Sigmoid colon (tissue), 7 donors: ENCODE results near the gene CDKL1. TPM values are rescaled to one million over a fixed set of nuclear protein-coding genes. Genes with fewer than 3 reads are reported as not detected.

Experiments used
- DNase-seq: peaks from one replicate; pipeline ENCODE4 v3.0.0-alpha.2; 2019
- H3K27ac ChIP-seq, 4 donors: fragments of 200-600 bp; sonication (generic); one replicate each; pipeline ENCODE4 v1.5.1; 2016 to 2019; ENCODE audit warnings: mild to moderate bottlenecking in 1 of 4
- H3K27me3 ChIP-seq, 3 donors: fragments of 200-600 bp; sonication (generic); one replicate each; pipeline ENCODE4 v1.5.1; 2019; ENCODE audit warnings: mild to moderate bottlenecking in 1 of 3
- H3K36me3 ChIP-seq, 4 donors: fragments of 200-600 bp; sonication (generic); one replicate each; pipeline ENCODE4 v1.5.1; 2016 to 2019
- H3K4me1 ChIP-seq, 4 donors: fragments of 200-600 bp; sonication (generic); one replicate each; pipeline ENCODE4 v1.5.1; 2017 to 2019
- H3K4me3 ChIP-seq, 4 donors: fragments of 200-600 bp; sonication (generic); one replicate each; pipeline ENCODE4 v1.5.1; 2017 to 2019; ENCODE audit warnings: mild to moderate bottlenecking in 2 of 4, moderate library complexity in 1 of 4
- H3K9me3 ChIP-seq, 4 donors: fragments of 200-600 bp in 3 of 4; sonication (generic) in 3 of 4; one replicate each; pipeline versions ENCODE4 v1.5.1 to v1.6.1; 2013 to 2019
- EP300 ChIP-seq, 4 donors: sonication (generic); formaldehyde crosslinking; IDR thresholded peaks; one replicate each; pipeline ENCODE4 v1.6.1; 2017; ENCODE audit warnings: antibody characterized with exemption in 4 of 4
- POLR2A ChIP-seq, 2 donors: fragments of 450-650 bp; IDR thresholded peaks; one replicate each; pipeline ENCODE4 v1.6.1; 2016; ENCODE audit warnings: antibody characterized with exemption in 2 of 2, mild to moderate bottlenecking in 2 of 2, moderate library complexity in 2 of 2
- POLR2AphosphoS5 ChIP-seq, 4 donors: sonication (generic); formaldehyde crosslinking; IDR thresholded peaks; one replicate each; pipeline ENCODE4 v1.6.1; 2017; ENCODE audit warnings: antibody characterized with exemption in 4 of 4
- WGBS, 2 donors: extraction: QIAGEN DNeasy Blood & Tissue Kit; methylation state at CpG; one replicate each; pipeline ENCODE4 v1.1.7; 2013; 5-methylcytosine and 5-hydroxymethylcytosine counted together
- intact Hi-C: fragments of 100-400 bp; cut with DNase I; formaldehyde crosslinking; loops from one replicate; pipeline ENCODE4 v1.15.1; 2023
- polyA plus RNA-seq, 3 donors: library from polyadenylated mRNA; stranded (reverse); fragments of 200-250 nt; gene quantifications; one replicate each; pipeline ENCODE4 v1.2.3, GENCODE V29; 2013
- total RNA-seq, 4 donors: library from RNA; depleted of rRNA; stranded (reverse); fragments of >200 nt; gene quantifications; one replicate each; pipeline ENCODE4 v1.1.0, GENCODE V29; 2016
- TF ChIP-seq, protein P1 (sequence below), 4 experiments: fragments of 450-650 bp in 3 of 4; fragments of 200-600 bp in 1 of 4; IDR thresholded peaks; one replicate each; pipeline ENCODE4 v1.5.1; 2016 to 2019; ENCODE audit warnings: antibody characterized with exemption in 4 of 4, mild to moderate bottlenecking in 3 of 4, moderate library complexity in 2 of 4
- donor health status: healthy with polysubstance abuse.
- donor health status: Bipolar disorder and iron deficiency.
- donor health status: healthy.

Gene CDKL1
- total and polyA plus RNA-seq, 7 donors: 4.2 to 91.8 (median 39.8) TPM

DNA sequence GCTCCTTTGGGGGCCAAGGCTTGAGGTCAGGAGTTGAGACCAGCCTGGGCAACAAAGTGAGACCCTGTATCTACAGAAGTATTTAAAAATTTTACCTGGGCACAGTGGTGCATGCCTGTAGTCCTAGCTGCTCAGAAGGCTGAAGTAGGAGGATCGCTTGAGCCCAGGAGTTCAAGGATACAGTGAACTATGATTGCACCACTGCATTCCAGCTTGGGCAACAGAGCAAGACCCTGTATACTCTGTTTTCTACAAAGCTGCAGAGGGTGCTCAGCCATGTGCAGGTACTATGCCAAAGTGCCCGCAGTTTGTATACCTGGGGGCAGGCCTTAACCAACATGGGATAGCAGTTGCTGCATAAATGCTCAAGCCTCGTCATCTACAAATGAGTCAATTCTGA, 26.8 kb upstream of the CDKL1 start:
- Histone ChIP-seq H3K27me3 (no peaks in the 10 kb centered on the region), H3K36me3 (peaks cover 7 to 85% (median 16%) of the 10 kb centered on the region in 4 donors), H3K4me3 (no peak overlapping the region), H3K27ac (no peak overlapping the region), H3K4me1 (no peaks in the 10 kb centered on the region), H3K9me3 (no peaks in the 10 kb centered on the region)
- TF ChIP-seq POLR2A (IDR thresholded peaks at IDR 0.05) (no peak), EP300 (IDR thresholded peaks at IDR 0.05) (no peak), POLR2AphosphoS5 (IDR thresholded peaks at IDR 0.05) (no peak)
- TF ChIP-seq, protein P1, sequence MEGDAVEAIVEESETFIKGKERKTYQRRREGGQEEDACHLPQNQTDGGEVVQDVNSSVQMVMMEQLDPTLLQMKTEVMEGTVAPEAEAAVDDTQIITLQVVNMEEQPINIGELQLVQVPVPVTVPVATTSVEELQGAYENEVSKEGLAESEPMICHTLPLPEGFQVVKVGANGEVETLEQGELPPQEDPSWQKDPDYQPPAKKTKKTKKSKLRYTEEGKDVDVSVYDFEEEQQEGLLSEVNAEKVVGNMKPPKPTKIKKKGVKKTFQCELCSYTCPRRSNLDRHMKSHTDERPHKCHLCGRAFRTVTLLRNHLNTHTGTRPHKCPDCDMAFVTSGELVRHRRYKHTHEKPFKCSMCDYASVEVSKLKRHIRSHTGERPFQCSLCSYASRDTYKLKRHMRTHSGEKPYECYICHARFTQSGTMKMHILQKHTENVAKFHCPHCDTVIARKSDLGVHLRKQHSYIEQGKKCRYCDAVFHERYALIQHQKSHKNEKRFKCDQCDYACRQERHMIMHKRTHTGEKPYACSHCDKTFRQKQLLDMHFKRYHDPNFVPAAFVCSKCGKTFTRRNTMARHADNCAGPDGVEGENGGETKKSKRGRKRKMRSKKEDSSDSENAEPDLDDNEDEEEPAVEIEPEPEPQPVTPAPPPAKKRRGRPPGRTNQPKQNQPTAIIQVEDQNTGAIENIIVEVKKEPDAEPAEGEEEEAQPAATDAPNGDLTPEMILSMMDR (IDR thresholded peaks at IDR 0.05): no peak
- intact Hi-C loops: no loop called here
- WGBS, 2 donors: 98 to 99% methylated on average over 3 of the region's 3 CpGs
- DNase-seq: no peak

DNA sequence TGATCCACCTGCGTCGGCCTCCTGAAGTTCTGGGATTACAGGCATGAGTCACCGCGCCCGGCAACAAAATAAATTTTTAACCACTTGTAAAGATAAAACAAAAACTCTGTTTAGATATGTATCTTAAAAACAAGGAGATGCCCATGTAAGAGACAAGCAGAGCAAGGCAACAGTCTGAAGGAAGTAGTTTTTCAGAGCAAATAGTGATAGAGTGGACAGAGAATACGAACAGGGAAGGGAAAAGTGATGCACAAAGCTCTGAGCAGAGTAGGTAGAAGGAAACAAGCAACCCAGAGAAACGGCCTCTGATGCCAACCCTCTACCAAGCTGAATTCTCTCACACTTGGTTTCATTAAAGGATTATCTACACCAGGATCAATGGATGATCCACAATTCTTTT, 24.8 kb upstream of the CDKL1 start:
- TF ChIP-seq EP300 (IDR thresholded peaks at IDR 0.05) (no peak), POLR2A (IDR thresholded peaks at IDR 0.05) (no peak), POLR2AphosphoS5 (IDR thresholded peaks at IDR 0.05) (no peak)
- TF ChIP-seq, protein P1 (IDR thresholded peaks at IDR 0.05): no peak
- DNase-seq: no peak
- Histone ChIP-seq H3K27ac (no peak overlapping the region), H3K36me3 (peaks cover 7 to 95% (median 16%) of the 10 kb centered on the region in 4 donors), H3K4me1 (no peaks in the 10 kb centered on the region), H3K4me3 (no peak overlapping the region), H3K27me3 (no peaks in the 10 kb centered on the region), H3K9me3 (no peaks in the 10 kb centered on the region)
- intact Hi-C loops: no loop called here
- 39 to 77% methylated on average over 7 of the region's 7 CpGs for WGBS, 2 donors

DNA sequence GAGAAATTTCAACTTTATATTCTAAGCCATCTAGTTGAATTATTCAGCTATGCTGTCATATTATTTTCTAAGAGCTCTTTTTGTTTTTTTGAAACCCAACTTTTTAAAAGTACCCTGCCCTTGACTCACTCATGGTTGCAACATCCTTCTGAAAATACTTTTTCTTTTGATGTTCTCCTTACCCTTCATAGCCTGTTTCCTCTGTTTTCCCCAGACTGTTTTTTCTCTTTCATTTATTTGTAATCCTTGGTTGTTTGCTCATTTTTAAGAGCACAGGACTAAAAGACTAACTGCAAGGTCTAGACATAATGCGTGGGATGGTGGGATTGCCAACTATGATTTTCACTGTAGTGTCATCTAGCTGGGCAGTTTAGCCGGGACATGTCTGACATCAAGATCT, 21.2 kb upstream of the CDKL1 start:
- intact Hi-C loops: no loop called here
- Histone ChIP-seq H3K27me3 (no peaks in the 10 kb centered on the region), H3K4me3 (no peak overlapping the region), H3K9me3 (no peaks in the 10 kb centered on the region), H3K4me1 (no peaks in the 10 kb centered on the region), H3K36me3 (peaks cover 3 to 67% (median 10%) of the 10 kb centered on the region in 4 donors), H3K27ac (no peak overlapping the region)
- DNase-seq: no peak
- WGBS, 2 donors: 95 to 96% methylated on average over 2 of the region's 2 CpGs
- TF ChIP-seq POLR2AphosphoS5 (IDR thresholded peaks at IDR 0.05): no peak
- no peak for TF ChIP-seq EP300 (IDR thresholded peaks at IDR 0.05)
- TF ChIP-seq, protein P1 (IDR thresholded peaks at IDR 0.05): no peak
- no peak for TF ChIP-seq POLR2A (IDR thresholded peaks at IDR 0.05)

DNA sequence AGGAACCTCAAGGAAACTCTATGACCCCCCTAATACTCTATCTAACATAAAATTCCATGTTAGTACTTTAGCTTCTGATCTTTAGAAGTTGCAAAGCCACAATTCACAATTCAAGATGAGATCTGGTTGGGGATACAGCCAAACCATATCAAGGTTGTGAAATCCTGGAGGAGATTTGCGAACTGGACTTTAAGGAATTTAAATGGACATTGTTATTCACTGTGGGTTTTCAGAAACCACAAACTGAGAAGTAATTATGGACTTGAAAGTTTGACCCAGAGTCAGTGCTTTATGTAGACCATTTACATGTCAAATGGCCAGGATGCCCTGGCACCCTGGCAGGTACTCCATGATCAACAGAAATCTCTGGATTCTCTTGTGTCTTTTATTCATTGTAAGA, 14.2 kb upstream of the CDKL1 start:
- 86 to 88% methylated on average over 1 of the region's 1 CpG for WGBS, 2 donors

More for the DNA sequence above, 14.2 kb upstream of the CDKL1 start:
- no peak for DNase-seq
- TF ChIP-seq POLR2A (IDR thresholded peaks at IDR 0.05) (no peak), EP300 (IDR thresholded peaks at IDR 0.05) (no peak), POLR2AphosphoS5 (IDR thresholded peaks at IDR 0.05) (no peak)
- TF ChIP-seq, protein P1 (IDR thresholded peaks at IDR 0.05): no peak
- Histone ChIP-seq H3K36me3 (no peaks in the 10 kb centered on the region), H3K9me3 (no peaks in the 10 kb centered on the region), H3K27me3 (no peaks in the 10 kb centered on the region), H3K4me1 (no peaks in the 10 kb centered on the region), H3K27ac (no peak overlapping the region), H3K4me3 (no peak overlapping the region)
- intact Hi-C loops: no loop called here
